HCT116 (cell line): Measurements from ENCODE around the gene GRK5. TPM values are rescaled to one million over a fixed set of nuclear protein-coding genes. Genes with fewer than 3 reads are reported as not detected.

Experiments used
- ATAC-seq: fragments of 200-7000 bp; cut with Tn5 transposase; 2 replicates; pipeline ENCODE4 v1.9.1; 2020; ENCODE audit warnings: mild to moderate bottlenecking, moderate library complexity
- BruUV-seq: library from RNA; stranded (reverse); fragments of 400-500 nt; replicated peaks from 2 replicates; lab custom pipeline; 2021; lab: Mats Ljungman, UMichigan
- CTCF ChIA-PET: fragments of 300-600 bp; sonication (Branson Sonifier 250); formaldehyde crosslinking; loops from one replicate; lab custom pipeline; 2021; ENCODE audit warnings: antibody characterized with exemption; lab: Charles Lee
- POLR2A ChIA-PET: fragments of 300-600, 350-600 bp; sonication (Branson Sonifier 250); formaldehyde crosslinking; loops from one replicate; lab custom pipeline; 2021; ENCODE audit warnings: antibody characterized with exemption; lab: Charles Lee
- RAD21 ChIA-PET, 2 experiments: fragments of 300-600 bp; sonication (Branson Sonifier 250); formaldehyde crosslinking; loops; one replicate each; lab custom pipeline; 2023; ENCODE audit warnings: low total read pairs in 2 of 2; ENCODE audit not compliant: uncharacterized antibody in 2 of 2, unreplicated experiment in 2 of 2, low non-redundant PET in 1 of 2; lab: Charles Lee
- DNase-seq: peaks from one replicate; pipeline ENCODE4 v3.0.0-alpha.2; 2010; ENCODE audit warnings: low read depth, low spot score
- H2AFZ ChIP-seq: fragments of 200-600 bp; shearing (Covaris generic), sonication (generic); 2 replicates; pipeline ENCODE4 v1.6.1; 2017; ENCODE audit warnings: low read depth, mixed run types, mixed read lengths, antibody characterized with exemption, low read length; ENCODE audit not compliant: poor library complexity, severe bottlenecking
- H3K27ac ChIP-seq: 2 replicates; pipeline ENCODE4 v1.5.1; 2012; ENCODE audit warnings: low read depth, low read length
- H3K27me3 ChIP-seq: fragments of 200-600 bp; sonication (generic); 2 replicates; pipeline ENCODE4 v1.6.1; 2016; ENCODE audit warnings: mixed run types, low read length, mixed read lengths; ENCODE audit not compliant: insufficient read depth
- H3K36me3 ChIP-seq, 2 experiments: fragments of 200-500 bp in 1 of 2; fragments of 200-600 bp in 1 of 2; sonication (Bioruptor generic) in 1 of 2; sonication (generic) in 1 of 2; 2 replicates each; pipeline versions ENCODE4 v1.5.1 to v1.6.1; 2014 to 2016; ENCODE audit warnings: low read length in 2 of 2, inconsistent platforms in 1 of 2, mixed read lengths in 1 of 2, mixed run types in 1 of 2; ENCODE audit not compliant: insufficient read depth in 2 of 2, control insufficient read depth in 1 of 2
- H3K4me1 ChIP-seq, 2 experiments: fragments of 200-600 bp in 1 of 2; sonication (generic) in 1 of 2; 2 replicates each; pipeline versions ENCODE4 v1.5.1 to v1.6.1; 2012 to 2017; ENCODE audit warnings: low read length in 2 of 2, inconsistent platforms in 1 of 2, mild to moderate bottlenecking in 1 of 2, mixed read lengths in 1 of 2, mixed run types in 1 of 2, moderate library complexity in 1 of 2; ENCODE audit not compliant: insufficient read depth in 2 of 2, control insufficient read depth in 1 of 2
- H3K4me2 ChIP-seq: fragments of 200-600 bp; sonication (generic); 2 replicates; pipeline ENCODE4 v1.6.1; 2017; ENCODE audit warnings: mixed run types, low read length, mixed read lengths
- H3K4me3 ChIP-seq, 2 experiments: fragments of 200-600 bp in 1 of 2; sonication (generic) in 1 of 2; replicated peaks in 1 of 2; 2 replicates each; pipeline ENCODE4 v1.5.1; 2011 to 2016; ENCODE audit warnings: low read length in 2 of 2, control low read depth in 1 of 2, low read depth in 1 of 2, mild to moderate bottlenecking in 1 of 2, mixed read lengths in 1 of 2, mixed run types in 1 of 2
- H3K79me2 ChIP-seq: fragments of 200-600 bp; sonication (generic); 2 replicates; pipeline ENCODE4 v1.6.1; 2017; ENCODE audit warnings: mild to moderate bottlenecking, mixed run types, low read length, moderate library complexity, mixed read lengths; ENCODE audit not compliant: insufficient read depth
- H3K9ac ChIP-seq: fragments of 200-600 bp; sonication (generic); 2 replicates; pipeline ENCODE4 v1.6.1; 2016; ENCODE audit warnings: low read length, mixed read lengths
- H3K9me2 ChIP-seq: fragments of 200-600 bp; sonication (generic), shearing (Covaris generic); 2 replicates; pipeline ENCODE4 v1.6.1; 2017; ENCODE audit warnings: mixed run types, mild to moderate bottlenecking, moderate library complexity; ENCODE audit not compliant: insufficient read depth
- H3K9me3 ChIP-seq, 2 experiments: fragments of 200-500 bp in 1 of 2; fragments of 200-600 bp in 1 of 2; sonication (Bioruptor generic) in 1 of 2; sonication (generic) in 1 of 2; 2 replicates each; pipeline ENCODE4 v1.6.1; 2014 to 2017; ENCODE audit warnings: low read length in 2 of 2, mixed read lengths in 2 of 2, inconsistent platforms in 1 of 2, low read depth in 1 of 2, mild to moderate bottlenecking in 1 of 2, mixed run types in 1 of 2, moderate library complexity in 1 of 2; ENCODE audit not compliant: control insufficient read depth in 1 of 2, insufficient read depth in 1 of 2
- H4K20me1 ChIP-seq: fragments of 200-600 bp; sonication (generic), shearing (Covaris generic); 2 replicates; pipeline ENCODE4 v1.6.1; 2017; ENCODE audit warnings: mixed run types, mild to moderate bottlenecking, moderate library complexity; ENCODE audit not compliant: insufficient read depth
- EZH2 ChIP-seq: fragments of 200-600 bp; sonication (generic); IDR thresholded peaks from 2 replicates; pipeline ENCODE4 v1.6.1; 2017; ENCODE audit warnings: antibody characterized with exemption, mixed run types
- RAD21 ChIP-seq: IDR thresholded peaks from 2 replicates; pipeline ENCODE4 v1.6.1; 2012; ENCODE audit warnings: low read depth, mild to moderate bottlenecking
- TCF7L2 ChIP-seq: IDR thresholded peaks from 2 replicates; pipeline ENCODE4 v1.7.0; 2011; ENCODE audit warnings: borderline replicate concordance, inconsistent platforms; ENCODE audit not compliant: insufficient read depth, insufficient read length; ENCODE audit errors: extremely low read depth
- YY1 ChIP-seq: IDR thresholded peaks from 2 replicates; pipeline ENCODE4 v1.6.1; 2011; ENCODE audit warnings: low read length, low read depth, moderate library complexity, mild to moderate bottlenecking; ENCODE audit not compliant: insufficient replicate concordance; ENCODE audit errors: extremely low read depth
- intact Hi-C: fragments of 100-400 bp; cut with micrococcal nuclease; formaldehyde crosslinking; loops from 2 replicates; pipeline ENCODE4 v1.10.0; 2022
- total RNA-seq: library from RNA; stranded (reverse); gene quantifications from one replicate; pipeline ENCODE4 v1.2.1, GENCODE V29; 2021; ENCODE audit not compliant: unreplicated experiment
- TF ChIP-seq, protein P1 (sequence below), 3 experiments: fragments of 200-600 bp in 1 of 3; sonication (generic) in 1 of 3; IDR thresholded peaks in 2 of 3; conservative IDR thresholded peaks in 1 of 3; 2 replicates each; pipeline ENCODE4 v1.5.1; 2012 to 2017; ENCODE audit warnings: low read depth in 2 of 3, low read length in 2 of 3, antibody characterized with exemption in 1 of 3, borderline replicate concordance in 1 of 3, control low read depth in 1 of 3, mild to moderate bottlenecking in 1 of 3, mixed read lengths in 1 of 3, mixed run types in 1 of 3, moderate library complexity in 1 of 3; ENCODE audit not compliant: insufficient read depth in 1 of 3
- TF ChIP-seq, protein P2 (sequence below): IDR thresholded peaks from 2 replicates; pipeline ENCODE4 v1.6.1; 2011; ENCODE audit warnings: mild to moderate bottlenecking, low read length, moderate library complexity; ENCODE audit not compliant: insufficient replicate concordance; ENCODE audit errors: extremely low read depth

Gene GRK5
- total RNA-seq, 1 experiment from 2014 or later = 7.3 TPM

DNA sequence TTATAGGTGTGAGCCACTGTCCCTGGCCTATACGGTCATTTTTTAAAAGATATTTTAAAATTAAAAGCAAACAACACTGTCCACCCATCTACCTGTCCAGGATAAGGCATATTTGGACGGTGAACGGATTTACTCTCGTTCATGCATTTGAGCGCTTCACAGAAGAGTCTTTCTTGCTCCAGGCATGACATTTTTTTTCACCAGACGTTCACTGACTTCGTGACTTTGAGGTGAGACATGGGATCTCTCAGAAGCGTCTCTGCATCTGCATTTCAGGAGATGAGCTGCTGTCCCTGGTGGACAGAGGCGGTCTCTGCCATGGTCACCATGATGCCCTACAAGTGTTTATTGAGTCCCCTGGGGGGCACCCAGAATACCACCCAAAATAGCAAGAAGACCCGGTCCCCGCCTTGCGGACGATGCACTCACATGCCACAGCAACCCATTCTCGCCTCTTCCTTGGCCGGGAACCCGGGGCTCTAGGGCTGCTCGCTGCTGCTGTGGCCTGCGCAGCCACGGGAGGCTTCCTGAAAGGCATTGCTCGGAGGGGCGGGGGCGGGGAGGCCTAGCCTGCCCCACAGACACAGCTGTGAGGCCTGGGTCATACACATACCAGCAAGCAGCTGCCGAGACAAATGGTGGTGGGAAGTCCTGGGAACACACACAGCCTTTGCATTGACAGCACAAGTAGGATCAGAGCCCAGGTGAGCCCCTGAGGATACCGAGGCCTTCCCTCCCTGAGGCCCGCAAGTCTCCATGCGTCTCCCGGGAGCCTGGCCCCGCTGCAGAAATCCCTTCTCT is 250.8 kb downstream of the GRK5 start:
- BruUV-seq = no TSS peak
- peaks cover 19 to 27% of the 10 kb centered on the region in 2 experiments for H3K4me1 ChIP-seq
- H3K27me3 ChIP-seq = no peaks in the 10 kb centered on the region
- H3K9ac ChIP-seq = no peak overlapping the region
- no peaks in the 10 kb centered on the region for H3K36me3 ChIP-seq
- intact Hi-C loops = no loop called here
- DNase-seq (no peak), ATAC-seq (no peak)
- H2AFZ ChIP-seq = no peak overlapping the region
- ChIA-PET POLR2A (no interaction called here), CTCF (interaction anchor here (1.5 to 2.1 kb wide), 2 partner anchors 13 to 84 kb away, joined by 3 to 7 read pairs; partner anchors contain the start of gene RGS10)
- H4K20me1 ChIP-seq = no peaks in the 10 kb centered on the region
- no peaks in the 10 kb centered on the region for H3K79me2 ChIP-seq
- TF ChIP-seq RAD21 (no peak), YY1 (no peak), TCF7L2 (no peak), EZH2 (no peak)
- TF ChIP-seq, protein P1, sequence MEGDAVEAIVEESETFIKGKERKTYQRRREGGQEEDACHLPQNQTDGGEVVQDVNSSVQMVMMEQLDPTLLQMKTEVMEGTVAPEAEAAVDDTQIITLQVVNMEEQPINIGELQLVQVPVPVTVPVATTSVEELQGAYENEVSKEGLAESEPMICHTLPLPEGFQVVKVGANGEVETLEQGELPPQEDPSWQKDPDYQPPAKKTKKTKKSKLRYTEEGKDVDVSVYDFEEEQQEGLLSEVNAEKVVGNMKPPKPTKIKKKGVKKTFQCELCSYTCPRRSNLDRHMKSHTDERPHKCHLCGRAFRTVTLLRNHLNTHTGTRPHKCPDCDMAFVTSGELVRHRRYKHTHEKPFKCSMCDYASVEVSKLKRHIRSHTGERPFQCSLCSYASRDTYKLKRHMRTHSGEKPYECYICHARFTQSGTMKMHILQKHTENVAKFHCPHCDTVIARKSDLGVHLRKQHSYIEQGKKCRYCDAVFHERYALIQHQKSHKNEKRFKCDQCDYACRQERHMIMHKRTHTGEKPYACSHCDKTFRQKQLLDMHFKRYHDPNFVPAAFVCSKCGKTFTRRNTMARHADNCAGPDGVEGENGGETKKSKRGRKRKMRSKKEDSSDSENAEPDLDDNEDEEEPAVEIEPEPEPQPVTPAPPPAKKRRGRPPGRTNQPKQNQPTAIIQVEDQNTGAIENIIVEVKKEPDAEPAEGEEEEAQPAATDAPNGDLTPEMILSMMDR (IDR thresholded peaks at IDR 0.05 in 2 of 3, conservative IDR thresholded peaks at IDR 0.05 in 1 of 3; ENCODE audit: borderline replicate concordance in 1 of 3, insufficient read depth in 1 of 3, low read depth in 2 of 3, low read length in 2 of 3) = 0 out of 6 replicates have a peak, but pooled peaks of 2 of the 3 experiments have one; percentile 10 to 13
- TF ChIP-seq, protein P2, sequence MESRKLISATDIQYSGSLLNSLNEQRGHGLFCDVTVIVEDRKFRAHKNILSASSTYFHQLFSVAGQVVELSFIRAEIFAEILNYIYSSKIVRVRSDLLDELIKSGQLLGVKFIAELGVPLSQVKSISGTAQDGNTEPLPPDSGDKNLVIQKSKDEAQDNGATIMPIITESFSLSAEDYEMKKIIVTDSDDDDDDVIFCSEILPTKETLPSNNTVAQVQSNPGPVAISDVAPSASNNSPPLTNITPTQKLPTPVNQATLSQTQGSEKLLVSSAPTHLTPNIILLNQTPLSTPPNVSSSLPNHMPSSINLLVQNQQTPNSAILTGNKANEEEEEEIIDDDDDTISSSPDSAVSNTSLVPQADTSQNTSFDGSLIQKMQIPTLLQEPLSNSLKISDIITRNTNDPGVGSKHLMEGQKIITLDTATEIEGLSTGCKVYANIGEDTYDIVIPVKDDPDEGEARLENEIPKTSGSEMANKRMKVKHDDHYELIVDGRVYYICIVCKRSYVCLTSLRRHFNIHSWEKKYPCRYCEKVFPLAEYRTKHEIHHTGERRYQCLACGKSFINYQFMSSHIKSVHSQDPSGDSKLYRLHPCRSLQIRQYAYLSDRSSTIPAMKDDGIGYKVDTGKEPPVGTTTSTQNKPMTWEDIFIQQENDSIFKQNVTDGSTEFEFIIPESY = no peak
- TF ChIP-seq, all 23 proteins: peak for 1
- Histone ChIP-seq H3K27ac (no peak overlapping the region), H3K4me2 (no peak overlapping the region), H3K9me3 (peaks cover 0 to 5% of the 10 kb centered on the region in 2 experiments; a peak in 1 of 4 replicates), H3K9me2 (no peaks in the 10 kb centered on the region), H3K4me3 (no peak overlapping the region)
- RAD21 ChIA-PET = interaction anchor here in 1 of 2 experiments (0.7 kb wide), 1 partner anchor 259 kb away, joined by 3 read pairs; no protein-coding TSS in a partner anchor
